ENCODE data around the gene DESI2.

GRCh38 chr1:244647819-244648218 is 5.1 kb upstream of the DESI2 start:
- TF ChIP-seq POLR2A (IDR thresholded peaks at IDR 0.05) (no peak), POLR2AphosphoS5 (IDR thresholded peaks at IDR 0.05) (no peak), CTCF (IDR thresholded peaks at IDR 0.05) (no peak)

All from breast epithelium (tissue), 3 donors.